GM18511 (cell line): ENCODE results near the gene ZBTB8OS.
"Not testable (repeated sequence)": the region's sequence is repeated elsewhere in the genome, so short reads cannot be mapped to it uniquely, and the experiment has no call there.

ENCODE experiments used
- ATAC-seq: cut with Tn5 transposase; IDR thresholded peaks from one replicate; pipeline ENCODE4 v1.9.1; 2021; ENCODE audit warnings: mild to moderate bottlenecking, moderate library complexity; ENCODE audit not compliant: unreplicated experiment

The ZBTB8OS gene

DNA sequence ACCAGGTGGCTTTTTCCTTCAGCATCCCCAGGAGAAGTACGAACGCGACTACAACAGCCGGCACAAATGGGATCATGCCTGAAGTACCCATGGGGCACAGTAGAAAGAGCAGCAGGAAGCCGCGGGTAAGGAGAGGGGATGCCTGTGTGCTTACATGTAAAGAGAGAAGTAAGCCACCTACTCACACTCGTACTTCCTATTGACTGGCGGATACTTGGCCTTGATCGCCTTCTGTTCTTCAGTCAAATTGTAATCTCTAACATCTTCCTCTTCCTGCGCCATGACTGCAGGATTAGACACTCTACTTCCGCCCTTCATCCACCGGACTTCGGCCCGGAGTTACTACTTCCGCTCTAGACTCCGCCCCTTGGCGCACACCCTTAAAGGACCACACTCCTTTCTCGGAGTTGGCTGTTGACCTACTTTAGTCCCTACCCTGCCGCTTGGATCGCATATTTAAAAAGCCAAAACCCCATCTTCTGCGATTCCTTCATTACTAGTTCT is at the start of gene ZBTB8OS:
TSS of gene ZBTB8OS (minus strand) at position 303 of the 504 bp plus-strand sequence. CDS start at position 282, 21 bp downstream.
- ATAC-seq = peak; percentile 69

DNA sequence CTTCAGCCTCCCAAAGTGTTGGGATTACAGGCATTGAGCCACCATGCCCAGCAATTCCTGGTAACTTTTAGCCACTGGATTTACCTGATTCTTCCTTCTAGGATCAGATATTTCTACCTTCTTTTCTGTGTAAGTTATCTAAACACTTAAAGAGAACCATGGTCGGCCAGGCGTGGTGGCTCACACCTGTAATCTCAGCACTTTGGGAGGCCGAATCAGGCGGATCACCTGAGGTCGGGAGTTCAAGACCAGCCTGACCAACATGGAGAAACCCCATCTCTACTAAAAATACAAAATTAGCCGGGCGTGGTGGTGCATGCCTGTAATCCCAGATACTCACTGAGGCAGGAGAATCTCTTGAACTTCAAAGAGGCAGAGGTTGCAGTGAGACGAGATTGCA is 46.6 kb upstream of the ZBTB8OS start:
- not testable (repeated sequence) for ATAC-seq

DNA sequence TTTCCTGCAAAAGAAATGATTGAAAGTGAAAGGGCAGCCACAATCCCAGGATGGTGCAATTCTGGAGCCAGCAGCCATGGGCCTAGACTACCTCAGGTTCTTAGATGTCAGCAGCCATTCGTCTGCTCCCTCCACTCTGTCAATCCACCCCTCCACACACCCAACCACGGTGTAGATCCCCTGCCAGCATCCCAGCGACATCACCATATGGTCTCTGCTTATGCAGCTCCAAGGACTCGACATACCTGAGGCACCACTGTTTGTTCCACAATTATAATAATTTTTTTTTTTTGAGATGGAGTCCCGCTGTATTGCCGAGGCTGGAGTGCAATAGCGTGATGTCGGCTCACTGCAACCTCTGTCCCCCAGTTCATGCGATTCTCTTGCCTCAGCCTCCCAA is 45.7 kb upstream of the ZBTB8OS start:
- no peak for ATAC-seq

DNA sequence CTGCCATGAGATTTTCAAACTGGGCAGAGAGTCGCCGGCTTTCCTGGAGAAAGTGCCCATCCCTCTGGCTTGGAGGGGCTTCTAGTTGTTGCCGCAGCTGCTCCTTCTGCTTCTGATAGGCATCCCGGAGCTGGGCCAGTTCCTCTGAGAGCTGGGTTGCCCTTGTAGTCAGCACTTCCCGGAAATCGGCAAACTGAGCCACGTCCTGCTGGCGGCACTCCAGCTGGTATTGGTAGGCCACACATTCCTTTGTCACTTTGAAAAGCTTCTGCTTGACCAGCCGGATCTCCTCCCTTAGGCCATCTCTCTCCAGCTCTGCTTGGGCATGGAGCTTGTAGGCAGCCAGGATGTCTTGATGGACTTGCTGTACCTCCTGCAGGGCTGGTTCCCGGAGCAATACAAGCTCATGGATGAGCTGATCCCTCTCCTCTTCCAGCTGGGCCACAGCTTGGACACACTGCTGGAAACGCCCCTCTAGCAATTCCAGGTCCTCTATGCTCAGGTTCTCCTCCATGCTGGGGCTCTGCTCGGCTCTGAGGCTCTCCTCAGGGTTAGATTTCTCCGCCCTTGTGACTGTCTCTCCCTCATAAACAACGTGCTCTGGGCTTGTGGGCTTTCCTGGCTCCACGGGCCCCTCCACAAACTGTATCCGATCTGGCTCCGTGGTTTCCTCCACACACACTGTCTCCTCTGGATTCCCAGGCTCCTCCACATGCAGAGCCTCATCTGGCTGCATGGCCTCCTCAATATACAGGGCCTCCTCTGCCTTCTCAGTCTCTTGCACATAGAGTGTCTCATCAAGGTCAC is 45.0 kb upstream of the ZBTB8OS start:
- ATAC-seq = no peak

DNA sequence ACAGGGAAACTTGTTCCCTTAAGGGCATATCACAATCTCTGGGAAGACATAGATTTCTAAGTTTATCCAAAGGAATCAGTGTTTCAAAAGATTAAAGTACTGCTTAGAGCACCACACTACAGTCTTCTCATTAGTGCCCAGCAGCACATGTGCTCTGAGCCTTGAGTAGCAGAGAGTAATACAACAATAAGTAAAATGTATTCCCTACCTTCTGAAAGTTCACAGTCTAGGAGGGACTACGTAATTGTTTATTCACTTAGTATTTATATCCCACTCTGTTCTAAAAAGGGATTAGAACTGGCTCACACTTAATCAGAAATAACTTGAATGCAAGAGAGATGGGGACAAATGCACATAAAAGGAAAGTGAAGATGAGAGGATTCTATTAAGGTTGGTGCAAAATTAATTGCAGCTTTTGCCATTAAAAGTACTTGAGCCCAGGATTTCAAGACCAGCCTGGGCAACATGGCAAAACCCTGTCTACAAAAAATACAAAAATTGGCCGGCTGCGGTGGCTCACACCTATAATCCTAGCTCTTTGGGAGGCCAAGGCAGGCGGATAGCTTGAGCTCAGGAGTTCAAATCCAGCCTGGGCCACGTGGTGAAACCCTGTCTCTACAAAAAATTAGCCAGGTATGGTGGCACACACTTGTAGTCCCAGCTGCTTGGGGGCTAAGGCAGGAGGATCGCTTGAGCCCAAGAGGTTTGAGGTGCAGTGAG is 43.3 kb upstream of the ZBTB8OS start:
- no peak for ATAC-seq

DNA sequence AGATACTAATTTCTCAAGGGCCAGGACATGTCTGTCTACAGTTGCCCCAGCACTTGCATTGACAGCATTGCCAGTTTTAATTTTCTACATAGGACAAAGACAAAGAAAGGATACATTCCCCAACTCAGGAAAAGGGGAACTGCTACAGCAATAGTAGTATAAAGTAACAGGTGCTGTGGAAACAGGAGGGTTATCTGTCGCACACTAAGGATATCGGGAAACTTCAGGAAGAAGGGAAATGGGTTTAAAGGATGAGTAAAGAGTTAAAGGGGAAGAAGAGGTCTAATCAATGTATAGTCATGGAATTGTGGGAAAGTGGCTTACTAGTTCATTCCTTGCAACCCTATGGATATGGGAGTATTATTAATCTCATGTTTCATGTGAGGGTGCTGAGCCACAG is 36.0 kb upstream of the ZBTB8OS start:
- no peak for ATAC-seq

DNA sequence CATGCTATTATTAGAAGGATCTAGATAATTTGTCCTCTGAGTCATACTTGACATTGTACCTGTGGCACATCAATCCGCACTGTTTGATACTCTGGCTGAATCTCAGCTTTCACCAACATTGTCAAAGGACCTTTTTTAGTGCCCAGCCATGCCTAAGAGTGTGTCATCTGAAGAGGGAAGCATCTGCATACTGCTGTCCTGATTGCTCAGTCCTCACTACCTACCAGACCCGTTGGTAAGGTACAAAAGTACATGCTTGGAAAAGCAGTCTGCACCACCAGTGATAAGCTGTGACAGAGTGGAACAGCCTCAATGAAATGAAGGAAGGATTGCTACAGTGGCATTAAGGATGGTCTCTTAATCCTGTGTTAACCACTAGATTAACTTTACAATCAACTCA is 35.1 kb upstream of the ZBTB8OS start:
- no peak for ATAC-seq

DNA sequence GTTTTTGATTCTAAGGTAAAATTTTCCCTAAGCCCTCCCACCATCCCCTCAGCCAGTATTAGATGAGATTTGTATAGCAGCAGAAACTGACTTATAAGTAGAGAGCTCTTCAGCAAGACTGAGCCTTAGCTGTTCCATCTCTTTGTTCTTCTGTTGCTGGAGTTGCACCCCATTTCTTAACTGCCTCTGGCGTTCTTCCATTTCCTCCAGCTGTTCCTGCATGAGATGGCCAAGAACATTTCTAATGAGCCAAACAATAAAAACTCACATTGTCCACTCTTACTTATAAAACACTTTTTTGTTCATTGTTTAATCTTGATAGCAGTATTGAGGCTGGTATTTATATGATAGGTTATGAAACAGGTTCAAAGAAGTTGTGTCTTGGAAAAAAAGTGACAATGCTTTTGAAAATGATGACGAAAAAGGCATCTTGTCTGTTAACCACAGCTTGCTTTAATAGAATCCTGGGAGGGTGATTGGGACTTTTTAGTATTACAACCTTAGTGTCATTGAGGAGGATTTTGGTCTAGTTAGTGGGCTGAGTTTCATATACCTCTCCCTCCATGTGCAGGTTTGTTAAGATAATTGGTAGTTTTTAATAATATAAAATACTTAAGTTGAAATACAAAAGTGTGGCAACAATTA is 33.9 kb upstream of the ZBTB8OS start:
- ATAC-seq = no peak

DNA sequence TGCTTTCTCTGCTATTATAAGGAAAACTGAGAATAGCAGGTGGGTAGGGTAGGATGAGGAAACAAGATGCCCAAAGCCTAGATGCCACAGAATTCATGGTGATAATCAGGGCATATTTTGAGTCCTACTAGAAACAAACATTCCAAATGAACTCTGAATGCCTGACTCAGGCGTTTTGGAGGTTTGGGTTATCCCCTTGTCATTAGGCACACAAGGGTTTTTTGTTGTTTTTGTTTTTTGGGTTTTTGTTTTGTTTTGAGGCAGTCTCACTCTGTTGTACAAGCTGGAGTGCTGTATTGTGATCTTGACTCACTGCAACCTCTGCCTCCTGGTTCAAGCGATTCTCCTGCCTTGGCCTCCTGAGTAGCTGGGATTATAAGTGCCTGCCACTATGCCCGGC is 33.0 kb upstream of the ZBTB8OS start:
- ATAC-seq = no peak

DNA sequence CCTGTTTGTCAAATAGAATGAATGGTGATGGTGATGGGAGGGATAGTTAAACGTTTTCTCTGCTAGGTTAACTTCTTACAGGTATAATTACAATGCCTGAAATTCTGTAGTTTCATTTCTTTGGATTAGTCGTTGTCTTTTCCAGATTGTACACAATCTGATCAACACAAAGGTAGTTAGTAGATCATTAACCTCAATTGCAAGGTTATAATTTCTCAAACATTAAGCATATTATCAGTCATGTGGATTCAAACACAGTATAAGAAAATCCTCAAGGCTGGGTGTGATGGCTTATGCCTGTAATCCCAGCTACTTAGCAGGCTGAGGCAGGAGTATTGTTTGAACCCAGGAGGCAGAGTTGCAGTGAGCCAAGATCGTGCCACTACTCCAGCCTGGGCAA is 31.6 kb upstream of the ZBTB8OS start:
- ATAC-seq = no peak

DNA sequence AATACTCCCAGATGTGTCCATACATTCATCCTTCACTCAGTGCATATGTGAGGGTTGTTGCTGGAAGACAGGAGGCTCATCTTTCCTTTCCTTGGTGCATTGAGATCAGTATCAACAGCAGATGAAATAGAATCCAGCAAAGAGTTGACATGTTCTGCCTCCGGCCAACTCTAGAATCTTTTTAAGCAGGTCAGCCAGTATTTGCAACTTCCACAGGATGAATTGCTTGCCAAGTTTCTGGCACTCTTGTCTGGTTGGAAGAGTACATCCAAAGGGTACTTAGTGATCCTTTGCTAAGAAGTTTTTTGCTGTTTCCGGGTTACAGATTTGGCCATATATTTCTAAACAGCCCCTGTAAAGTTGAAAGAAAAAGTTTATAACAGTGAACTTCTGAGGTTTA is 31.2 kb upstream of the ZBTB8OS start:
- ATAC-seq = no peak

DNA sequence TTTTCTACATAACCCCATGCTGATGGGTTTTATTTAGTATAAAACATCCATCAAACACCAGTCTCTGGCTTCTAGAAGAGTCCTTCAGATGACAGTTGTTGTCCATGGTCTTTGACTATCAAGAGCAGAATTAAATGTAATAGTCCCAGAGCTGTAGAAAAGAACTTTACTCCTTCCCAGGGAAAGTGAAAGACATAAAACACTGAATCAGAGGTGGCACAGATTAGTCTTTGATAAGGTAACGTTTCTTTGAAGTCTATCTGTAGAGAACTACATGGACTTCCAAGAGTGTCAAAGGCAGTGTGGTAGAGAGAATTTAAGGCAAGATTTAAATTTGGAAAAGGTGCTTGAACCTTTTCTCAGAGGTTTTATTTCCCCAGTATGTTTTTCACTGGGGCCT is 30.3 kb upstream of the ZBTB8OS start:
- no peak for ATAC-seq

DNA sequence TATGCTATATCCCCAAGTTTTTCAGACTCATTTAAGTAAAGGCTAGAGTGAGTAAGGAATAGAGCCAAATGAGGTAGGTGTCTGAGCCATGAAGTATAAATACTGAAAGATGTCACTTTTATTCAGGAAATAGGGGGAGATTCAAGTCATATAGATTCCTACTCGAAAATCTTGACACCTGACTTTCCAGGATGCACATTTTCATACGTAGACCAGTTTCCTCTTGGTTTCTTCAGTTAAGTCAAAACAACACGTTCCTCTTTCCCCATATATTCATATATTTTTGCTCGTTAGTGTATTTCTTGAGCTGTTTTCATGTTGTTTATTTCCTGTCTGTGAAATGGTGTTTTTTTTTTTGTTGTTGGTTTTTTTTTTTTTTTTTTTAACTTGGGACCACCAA is 29.6 kb upstream of the ZBTB8OS start:
- not testable (repeated sequence) for ATAC-seq

DNA sequence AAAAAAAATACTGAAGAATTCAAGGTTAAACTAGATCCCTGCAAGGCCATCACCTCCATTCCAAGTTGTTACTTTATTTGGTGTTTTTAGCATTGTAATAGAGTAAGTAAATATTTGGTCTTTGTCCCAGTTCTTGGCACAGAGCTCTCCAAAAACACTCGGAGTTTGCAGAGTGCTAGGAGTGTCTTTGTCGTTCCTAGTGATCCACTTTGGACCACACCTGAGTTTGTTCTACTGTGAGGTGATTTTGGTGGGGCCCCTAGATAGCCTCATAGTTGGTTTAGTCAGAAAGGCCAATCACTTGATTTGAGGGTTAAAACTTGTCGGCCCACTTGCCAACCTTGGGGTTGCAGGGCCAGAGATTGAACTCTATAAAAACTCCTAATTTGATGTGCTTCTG is 26.6 kb upstream of the ZBTB8OS start:
- no peak for ATAC-seq

DNA sequence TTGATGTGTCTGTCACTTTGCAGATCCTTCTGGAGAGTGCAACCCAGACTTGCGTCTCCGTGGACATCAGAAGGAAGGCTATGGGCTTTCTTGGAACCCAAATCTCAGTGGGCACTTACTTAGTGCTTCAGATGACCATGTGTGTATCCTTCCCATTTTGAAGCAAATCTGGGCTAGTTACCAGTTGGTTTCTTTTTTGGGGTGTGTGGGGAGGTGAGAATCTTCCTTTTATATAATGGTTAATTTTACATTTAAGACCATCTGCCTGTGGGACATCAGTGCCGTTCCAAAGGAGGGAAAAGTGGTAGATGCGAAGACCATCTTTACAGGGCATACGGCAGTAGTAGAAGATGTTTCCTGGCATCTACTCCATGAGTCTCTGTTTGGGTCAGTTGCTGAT is 18.4 kb upstream of the ZBTB8OS start:
- not testable (repeated sequence) for ATAC-seq

DNA sequence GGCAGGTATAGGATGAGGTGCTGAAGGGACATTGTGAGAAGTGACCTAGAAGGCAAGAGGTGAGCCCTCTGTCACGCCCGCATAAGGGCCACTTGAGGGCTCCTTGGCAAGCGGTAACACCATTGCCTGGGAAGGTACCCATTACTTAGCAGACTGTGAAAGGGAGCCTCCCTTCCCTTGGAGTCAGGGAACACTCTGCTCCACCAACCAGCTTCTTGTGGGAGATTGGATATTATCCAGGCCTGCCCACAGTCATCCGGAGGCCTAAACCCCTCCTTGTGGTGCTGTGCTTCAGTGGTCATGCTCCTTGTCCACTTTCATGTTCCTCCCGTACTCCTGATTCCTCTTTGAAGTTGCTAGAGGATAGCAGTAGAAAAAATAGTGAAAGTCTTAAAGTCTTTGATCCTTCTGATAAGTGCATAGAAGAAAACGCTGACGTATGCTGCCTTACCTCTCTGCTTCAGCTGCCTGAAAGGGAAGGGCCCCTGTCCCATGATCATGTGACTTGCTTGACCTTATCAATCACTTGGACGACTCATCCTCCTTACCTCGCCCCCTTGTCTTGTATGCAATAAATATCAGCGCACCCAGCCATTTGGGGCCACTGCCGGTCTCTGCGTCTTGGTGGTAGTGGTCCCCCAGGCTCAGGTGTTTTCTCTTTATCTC is 16.7 kb upstream of the ZBTB8OS start:
- no peak for ATAC-seq

DNA sequence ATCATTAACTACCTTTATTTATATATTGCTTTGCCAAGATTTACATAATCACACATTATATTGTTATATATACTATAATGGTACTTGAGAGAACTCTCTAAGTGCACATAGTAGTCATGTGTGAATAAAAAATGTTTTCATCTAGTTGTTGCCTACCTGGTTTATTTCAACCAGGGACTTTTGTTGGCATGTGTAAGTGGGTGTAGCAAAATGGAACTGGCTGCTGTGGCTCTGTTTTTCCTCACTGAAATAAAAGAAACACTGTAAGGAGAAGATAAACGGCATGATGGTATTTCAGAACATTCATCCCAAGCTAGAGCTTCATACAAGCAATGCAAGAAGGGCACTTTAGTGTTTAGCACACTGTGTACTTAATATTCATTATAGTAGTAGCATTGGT is 15.6 kb upstream of the ZBTB8OS start:
- ATAC-seq = no peak

DNA sequence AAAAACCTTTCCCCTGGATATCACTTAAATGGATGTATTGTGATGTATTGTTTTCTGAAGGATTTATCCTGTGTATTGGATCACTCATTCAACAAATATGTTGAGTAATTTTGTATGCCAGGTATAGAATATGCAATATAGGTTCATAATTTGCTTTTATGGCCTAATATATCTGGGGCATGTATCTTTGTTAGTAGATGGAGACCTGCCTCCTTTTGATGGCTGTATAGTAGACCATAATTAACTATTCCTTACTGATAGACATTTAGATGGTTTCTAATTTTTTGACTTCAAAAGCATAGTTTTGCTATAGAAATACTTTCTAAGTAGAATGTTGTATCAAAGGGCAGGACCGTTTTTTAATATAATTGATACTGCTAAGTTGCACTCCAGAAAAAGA is 9.2 kb upstream of the ZBTB8OS start:
- no peak for ATAC-seq

DNA sequence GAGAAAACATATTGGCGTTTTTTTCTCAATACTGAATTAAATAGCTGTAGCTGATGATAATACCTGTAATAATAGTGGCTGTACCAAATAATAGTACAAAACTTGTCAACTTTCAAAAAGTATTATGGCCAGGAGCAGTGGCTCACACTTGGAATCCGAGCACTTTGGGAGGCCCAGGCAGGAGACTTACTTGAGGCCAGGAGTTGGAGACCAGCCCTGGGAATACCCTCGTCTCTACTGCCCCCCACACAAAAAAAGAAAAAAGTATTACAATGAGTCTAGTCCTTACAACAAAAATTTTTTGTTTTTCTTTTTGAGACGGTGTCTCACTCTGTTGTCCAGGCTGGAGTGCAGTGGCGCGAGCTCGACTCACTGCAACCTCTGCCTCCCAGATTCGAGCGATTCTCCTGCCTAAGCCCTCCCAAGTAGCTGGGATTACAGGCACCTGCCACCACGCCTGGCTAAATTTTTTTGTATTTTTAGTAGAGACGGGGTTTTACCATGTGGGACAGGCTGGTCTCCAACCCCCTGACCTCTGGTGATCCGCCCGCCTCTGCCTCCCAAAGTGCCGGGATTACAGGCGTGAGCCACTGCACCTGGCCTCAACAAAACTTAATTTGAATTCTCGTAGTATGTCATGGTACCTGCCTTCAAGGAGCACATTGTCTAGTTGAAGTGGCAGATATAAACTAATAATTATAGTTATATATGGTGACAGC is 2.1 kb upstream of the ZBTB8OS start:
- no peak for ATAC-seq

DNA sequence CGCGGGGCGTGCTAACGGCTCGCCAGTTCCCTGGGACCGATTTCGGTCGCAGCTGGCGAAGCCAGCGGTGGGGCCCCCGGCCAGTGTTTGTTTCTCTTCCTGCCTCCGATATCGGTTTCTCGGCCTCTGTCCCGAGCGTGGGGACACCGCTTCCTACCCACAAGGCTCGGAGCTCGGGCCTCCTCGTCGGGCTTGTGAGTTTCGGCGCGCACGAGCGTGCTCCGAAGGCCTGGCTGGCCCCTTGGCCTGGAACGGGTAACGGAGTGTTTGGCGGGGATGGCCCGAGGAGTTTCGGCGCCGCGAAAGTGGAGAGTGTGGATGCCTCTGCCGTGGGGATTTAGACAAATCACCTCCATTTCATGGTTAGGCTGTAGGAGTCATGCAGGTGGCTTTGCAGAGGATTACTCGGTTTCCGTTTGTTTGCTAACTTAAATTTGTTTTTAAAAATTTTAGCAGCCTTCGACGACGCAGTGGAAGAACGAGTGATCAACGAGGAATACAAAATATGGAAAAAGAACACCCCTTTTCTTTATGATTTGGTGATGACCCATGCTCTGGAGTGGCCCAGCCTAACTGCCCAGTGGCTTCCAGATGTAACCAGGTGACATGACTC is 1.2 kb upstream of the ZBTB8OS start:
- ATAC-seq = peak; percentile 30
